Hepatocyte (in vitro differentiated cells): ENCODE data around the gene CHEK1. TPM values are rescaled to one million over a fixed set of nuclear protein-coding genes. Genes with fewer than 3 reads are reported as not detected.

Experiments
- DNase-seq: peaks from one replicate; pipeline ENCODE4 v3.0.0-alpha.2; 2016; ENCODE audit warnings: low spot score
- H2AFZ ChIP-seq: fragments of 200-600 bp; sonication (generic); 2 replicates; pipeline ENCODE4 v1.6.0; 2016; ENCODE audit warnings: antibody characterized with exemption, mild to moderate bottlenecking
- H3K27ac ChIP-seq: fragments of 200-600 bp; sonication (generic); 2 replicates; pipeline ENCODE4 v1.5.1; 2016; ENCODE audit warnings: mild to moderate bottlenecking
- H3K27me3 ChIP-seq: fragments of 200-600 bp; sonication (generic); 2 replicates; pipeline ENCODE4 v1.6.1; 2016
- H3K36me3 ChIP-seq: fragments of 200-600 bp; sonication (generic); replicated peaks from 2 replicates; pipeline ENCODE4 v1.5.1; 2016; ENCODE audit warnings: low read depth; ENCODE audit not compliant: insufficient read depth
- H3K4me1 ChIP-seq: fragments of 200-600 bp; sonication (generic); 2 replicates; pipeline ENCODE4 v1.5.1; 2016; ENCODE audit warnings: mild to moderate bottlenecking, moderate library complexity; ENCODE audit not compliant: insufficient read depth
- H3K4me2 ChIP-seq: fragments of 200-600 bp; sonication (generic); 2 replicates; pipeline ENCODE4 v1.6.0; 2016
- H3K4me3 ChIP-seq: fragments of 200-600 bp; sonication (generic); 2 replicates; pipeline ENCODE4 v1.5.1; 2016; ENCODE audit warnings: mild to moderate bottlenecking
- H3K79me2 ChIP-seq: fragments of 200-600 bp; sonication (generic); 2 replicates; pipeline ENCODE4 v1.6.0; 2017; ENCODE audit warnings: mild to moderate bottlenecking
- H3K9me2 ChIP-seq: fragments of 200-600 bp; sonication (generic); replicated peaks from 2 replicates; pipeline ENCODE4 v1.6.0; 2017; ENCODE audit warnings: mild to moderate bottlenecking; ENCODE audit not compliant: insufficient read depth
- H3K9me3 ChIP-seq: fragments of 200-600 bp; sonication (generic); 2 replicates; pipeline ENCODE4 v1.5.1; 2016; ENCODE audit warnings: low read depth, mild to moderate bottlenecking
- H4K20me1 ChIP-seq: fragments of 200-600 bp; sonication (generic); 2 replicates; pipeline ENCODE4 v1.6.0; 2016; ENCODE audit warnings: mild to moderate bottlenecking; ENCODE audit not compliant: insufficient read depth, poor library complexity, severe bottlenecking
- CTCF ChIP-seq: fragments of 200-600 bp; sonication (generic); IDR thresholded peaks from 2 replicates; pipeline ENCODE4 v1.5.1; 2016; ENCODE audit warnings: antibody characterized with exemption, mild to moderate bottlenecking; ENCODE audit not compliant: poor library complexity
- EZH2 ChIP-seq: fragments of 200-600 bp; sonication (generic); IDR thresholded peaks from 2 replicates; pipeline ENCODE4 v1.6.1; 2016; ENCODE audit warnings: antibody characterized with exemption, mild to moderate bottlenecking, borderline replicate concordance
- EZH2phosphoT487 ChIP-seq: fragments of 200-600 bp; sonication (generic); IDR thresholded peaks from one replicate; pipeline ENCODE4 v1.6.1; 2018; ENCODE audit warnings: antibody characterized with exemption, mild to moderate bottlenecking, low read depth, moderate library complexity; ENCODE audit not compliant: unreplicated experiment, severe bottlenecking
- WGBS: methylation state at CpG from one replicate; pipeline ENCODE4 v1.1.6; 2016; ENCODE audit warnings: low lambda C conversion rate; ENCODE audit errors: missing lambda C conversion rate; 5-methylcytosine and 5-hydroxymethylcytosine counted together
- polyA plus RNA-seq: library from polyadenylated mRNA; unstranded; fragments of >200 nt; fragmentation: Nextera tagmentation; extraction: Ambion mirVana; gene quantifications from 2 replicates; pipeline ENCODE4 v1.2.1, GENCODE V29; 2016
- total RNA-seq: library from RNA; depleted of rRNA; stranded (reverse); fragments of >200 nt; gene quantifications from 2 replicates; pipeline ENCODE4 v1.2.3, GENCODE V29; 2014

Gene CHEK1
- total and polyA plus RNA-seq, 2 experiments from 2014 or later: 8.8 to 16.3 TPM

- 100% methylated on average over 3 of the region's 3 CpGs for WGBS
- Histone ChIP-seq H3K27ac (no peak overlapping the region), H3K4me1 (peaks cover 5% of the 10 kb centered on the region), H3K36me3 (no peaks in the 10 kb centered on the region), H2AFZ (no peak overlapping the region), H3K9me2 (no peaks in the 10 kb centered on the region), H3K4me2 (no peak overlapping the region), H3K79me2 (no peaks in the 10 kb centered on the region), H3K9me3 (no peaks in the 10 kb centered on the region), H3K4me3 (no peak overlapping the region), H4K20me1 (no peaks in the 10 kb centered on the region), H3K27me3 (no peaks in the 10 kb centered on the region)
- no peak for TF ChIP-seq EZH2
- TF ChIP-seq CTCF: no peak
- no peak for TF ChIP-seq EZH2phosphoT487
- DNase-seq: no peak
These were observed 63.7 kb downstream of the CHEK1 start for GRCh38 chr11:125688632-125689031.

- no peak for DNase-seq
- H2AFZ ChIP-seq: no peak overlapping the region
- no peak overlapping the region for H3K4me3 ChIP-seq
- no peak overlapping the region for H3K27ac ChIP-seq
- H3K9me3 ChIP-seq: no peaks in the 10 kb centered on the region
- no peaks in the 10 kb centered on the region for H4K20me1 ChIP-seq
- TF ChIP-seq CTCF: no peak
- H3K9me2 ChIP-seq: no peaks in the 10 kb centered on the region
- peaks cover 5% of the 10 kb centered on the region for H3K4me1 ChIP-seq
- H3K4me2 ChIP-seq: no peak overlapping the region
- H3K27me3 ChIP-seq: no peaks in the 10 kb centered on the region
- no peaks in the 10 kb centered on the region for H3K79me2 ChIP-seq
- WGBS: 87% methylated on average over 6 of the region's 6 CpGs
- H3K36me3 ChIP-seq: no peaks in the 10 kb centered on the region
These were observed 64.4 kb downstream of the CHEK1 start for GRCh38 chr11:125689274-125689859.

- no peaks in the 10 kb centered on the region for H3K79me2 ChIP-seq
- H3K36me3 ChIP-seq: no peaks in the 10 kb centered on the region
These were observed 65.0 kb downstream of the CHEK1 start for GRCh38 chr11:125690006-125690405.

More at GRCh38 chr11:125690006-125690405, 65.0 kb downstream of the CHEK1 start:
- peaks cover 5% of the 10 kb centered on the region for H3K4me1 ChIP-seq
- TF ChIP-seq EZH2: no peak
- TF ChIP-seq CTCF: no peak
- no peak for TF ChIP-seq EZH2phosphoT487
- no peak for DNase-seq
- H3K27ac ChIP-seq: no peak overlapping the region
- H4K20me1 ChIP-seq: no peaks in the 10 kb centered on the region
- H3K9me3 ChIP-seq: no peaks in the 10 kb centered on the region
- WGBS: 90% methylated on average over 2 of the region's 2 CpGs
- H3K4me2 ChIP-seq: no peak overlapping the region
- H3K4me3 ChIP-seq: no peak overlapping the region
- H3K27me3 ChIP-seq: no peaks in the 10 kb centered on the region
- H2AFZ ChIP-seq: no peak overlapping the region
- H3K9me2 ChIP-seq: no peaks in the 10 kb centered on the region
